A549 (cell line): Measurements from ENCODE around the gene GUCA1A. TPM values are rescaled to one million over a fixed set of nuclear protein-coding genes. Genes with fewer than 3 reads are reported as not detected.
"Not testable (repeated sequence)": the region's sequence is repeated elsewhere in the genome, so short reads cannot be mapped to it uniquely, and the experiment has no call there.

Source experiments
- ATAC-seq, 2 experiments: fragments of 200-7000 bp in 1 of 2; fragments of >200 bp in 1 of 2; cut with Nextera tagmentation in 1 of 2; cut with Tn5 transposase in 1 of 2; 3 replicates each; pipeline versions ENCODE4 v1.8.0 to v1.9.1; 2018 to 2020; ENCODE audit warnings: mild to moderate bottlenecking in 1 of 2, moderate library complexity in 1 of 2
- CTCF ChIA-PET: fragments of 300-600 bp; sonication (Branson Sonifier 250); formaldehyde crosslinking; extraction: SDS; loops from one replicate; lab custom pipeline; 2021; ENCODE audit warnings: antibody characterized with exemption, inconsistent platforms; lab: Yijun Ruan, JAX
- POLR2A ChIA-PET: fragments of 350-600 bp; formaldehyde crosslinking; extraction: SDS; loops from one replicate; lab custom pipeline; 2021; ENCODE audit warnings: antibody characterized with exemption, inconsistent platforms; lab: Yijun Ruan, JAX
- DNase-seq, 2 experiments: peaks; one replicate each; pipeline versions ENCODE4 v3.0.0 to v3.0.0-alpha.2; 2011 to 2016; ENCODE audit warnings: low read depth in 1 of 2, low spot score in 1 of 2
- FAIRE-seq: peaks from 2 replicates; lab custom pipeline; 2011; peaks lifted over from hg19 to GRCh38; lab: Jason Lieb, UNC
- H3K27ac ChIP-seq, 2 experiments: fragments of >200 bp; sonication (Bioruptor Twin); formaldehyde crosslinking; 3 replicates each; pipeline ENCODE4 v1.5.1; 2016 to 2017
- H3K4me1 ChIP-seq: fragments of >200 bp; sonication (Bioruptor Twin); formaldehyde crosslinking; 3 replicates; pipeline ENCODE4 v1.6.1; 2016
- H3K4me2 ChIP-seq: fragments of >200 bp; sonication (Bioruptor Twin); formaldehyde crosslinking; 3 replicates; pipeline ENCODE4 v1.6.1; 2016
- H3K4me3 ChIP-seq: fragments of >200 bp; sonication (Bioruptor Twin); formaldehyde crosslinking; 3 replicates; pipeline ENCODE4 v1.5.1; 2016
- H3K9me3 ChIP-seq: fragments of >200 bp; sonication (Bioruptor Twin); formaldehyde crosslinking; 3 replicates; pipeline ENCODE4 v1.6.1; 2016
- ATOH8 ChIP-seq: fragments of 250-450 bp; sonication (Bioruptor Pico); IDR thresholded peaks from 2 replicates; pipeline ENCODE4 v1.5.0; 2020; ENCODE audit warnings: low read depth, mild to moderate bottlenecking, moderate library complexity
- BCL3 ChIP-seq: fragments of >200 bp; sonication (Bioruptor Twin); formaldehyde crosslinking; IDR thresholded peaks from 3 replicates; pipeline ENCODE4 v1.6.1; 2016
- ELK1 ChIP-seq: fragments of 150-350 bp; IDR thresholded peaks from 2 replicates; pipeline ENCODE4 v1.6.1; 2014; ENCODE audit warnings: low read depth, mild to moderate bottlenecking, low read length
- ESRRA ChIP-seq: fragments of 150-350 bp; IDR thresholded peaks from 2 replicates; pipeline ENCODE4 v1.6.1; 2014; ENCODE audit warnings: mild to moderate bottlenecking, low read length, borderline replicate concordance
- HDAC2 ChIP-seq: fragments of 200-600 bp; sonication (generic); IDR thresholded peaks from 2 replicates; pipeline ENCODE4 v1.6.1; 2016
- HOXA7 ChIP-seq: fragments of 250-450 bp; sonication (Bioruptor Pico); IDR thresholded peaks from 2 replicates; pipeline ENCODE4 v1.5.0; 2020; ENCODE audit warnings: mild to moderate bottlenecking, moderate library complexity
- HOXB13 ChIP-seq: fragments of 250-450 bp; sonication (Bioruptor Pico); IDR thresholded peaks from 2 replicates; pipeline ENCODE4 v1.5.0; 2020; ENCODE audit warnings: low read depth, mild to moderate bottlenecking, moderate library complexity
- HOXB5 ChIP-seq: fragments of 250-450 bp; sonication (Bioruptor Pico); IDR thresholded peaks from 2 replicates; pipeline ENCODE4 v1.5.0; 2020; ENCODE audit warnings: mild to moderate bottlenecking, moderate library complexity
- KDM5A ChIP-seq: fragments of 200-600 bp; sonication (generic); IDR thresholded peaks from 2 replicates; pipeline ENCODE4 v1.6.1; 2016; ENCODE audit warnings: antibody characterized with exemption, mild to moderate bottlenecking
- MAX ChIP-seq: IDR thresholded peaks from 2 replicates; pipeline ENCODE4 v1.6.1; 2012
- PBX3 ChIP-seq: IDR thresholded peaks from 2 replicates; pipeline ENCODE4 v1.6.1; 2012
- POLR2A ChIP-seq: IDR thresholded peaks from 2 replicates; pipeline ENCODE4 v1.6.1; 2012; ENCODE audit warnings: mild to moderate bottlenecking, low read length
- RAD21 ChIP-seq, 2 experiments: fragments of >200 bp in 1 of 2; sonication (Bioruptor Twin) in 1 of 2; formaldehyde crosslinking in 1 of 2; IDR thresholded peaks in 1 of 2; conservative IDR thresholded peaks in 1 of 2; 2 replicates in 1 of 2; 3 replicates in 1 of 2; pipeline ENCODE4 v1.6.1; 2012 to 2018; ENCODE audit warnings: inconsistent platforms in 1 of 2
- RARB ChIP-seq: fragments of 250-450 bp; sonication (Bioruptor Pico); IDR thresholded peaks from 2 replicates; pipeline ENCODE4 v1.8.0; 2021; ENCODE audit warnings: mild to moderate bottlenecking, moderate library complexity
- REST ChIP-seq: fragments of 200-600 bp; sonication (generic); IDR thresholded peaks from 2 replicates; pipeline ENCODE4 v1.6.1; 2016; ENCODE audit warnings: antibody characterized with exemption, mild to moderate bottlenecking, moderate library complexity
- RFX5 ChIP-seq: fragments of 450-650 bp; IDR thresholded peaks from 2 replicates; pipeline ENCODE4 v1.7.1; 2014; ENCODE audit warnings: antibody characterized with exemption, mild to moderate bottlenecking, moderate library complexity
- SREBF2 ChIP-seq: fragments of 450-650 bp; IDR thresholded peaks from 2 replicates; pipeline ENCODE4 v1.6.1; 2014; ENCODE audit warnings: mild to moderate bottlenecking, moderate library complexity
- TFCP2L1 ChIP-seq: fragments of 250-450 bp; sonication (Bioruptor Pico); IDR thresholded peaks from 2 replicates; pipeline ENCODE4 v1.5.0; 2021; ENCODE audit warnings: mild to moderate bottlenecking
- TP53 ChIP-seq: fragments of 250-450 bp; sonication (Bioruptor Pico); IDR thresholded peaks from 2 replicates; pipeline ENCODE4 v1.5.0; 2021; ENCODE audit warnings: mild to moderate bottlenecking, moderate library complexity
- ZNF302 ChIP-seq: fragments of 250-450 bp; sonication (Bioruptor Pico); IDR thresholded peaks from 2 replicates; pipeline ENCODE4 v1.9.0; 2021; ENCODE audit warnings: inconsistent platforms, mild to moderate bottlenecking, moderate library complexity
- ZSCAN20 ChIP-seq: fragments of 250-450 bp; sonication (Bioruptor Pico); IDR thresholded peaks from 2 replicates; pipeline ENCODE4 v1.8.0; 2022; ENCODE audit warnings: mild to moderate bottlenecking, moderate library complexity
- WGBS: methylation state at CpG from one replicate; pipeline ENCODE4 v1.1.6; 2017; ENCODE audit errors: missing lambda C conversion rate; 5-methylcytosine and 5-hydroxymethylcytosine counted together
- polyA plus RNA-seq, 4 experiments: library from polyadenylated mRNA; depleted of rRNA in 3 of 4; stranded (reverse); fragments of >200 nt; fragmentation: RNase III in 1 of 4; extraction: RNeasy Plus Mini Kit Qiagen cat#74134 plus additional on column Dnase treatment in 1 of 4; gene quantifications; 2 replicates in 3 of 4; 3 replicates in 1 of 4; pipeline ENCODE4 v1.2.3, GENCODE V29; 2011 to 2017

GUCA1A gene
- polyA plus RNA-seq, 2 of the 4 experiments (the other 2 are of a cell fraction) = not detected

GRCh38 chr6:42212442-42212841, 39.3 kb downstream of the GUCA1A start:
- ChIA-PET POLR2A (no interaction called here), CTCF (interaction anchor here (1.0 to 3.4 kb wide), 4 partner anchors 12 to 51 kb away, joined by 3 to 21 read pairs (median 6); partner anchors contain the start of gene GUCA1B)
- DNase-seq = no peak
- ATAC-seq = no peak
- H3K27ac ChIP-seq = no peak overlapping the region
- H3K4me1 ChIP-seq = peaks cover 32% of the 10 kb centered on the region; the same call in 2 of the 3 replicates
- WGBS = 74% methylated on average over 3 of the region's 3 CpGs
- H3K4me3 ChIP-seq = no peak overlapping the region
- TF ChIP-seq ELK1 = no peak
- no peak for TF ChIP-seq RAD21 (conservative IDR thresholded peaks at IDR 0.05 in 1 of 2, IDR thresholded peaks at IDR 0.05 in 1 of 2)
- TF ChIP-seq ZSCAN20 (CRISPR knock-in tag) = no peak
- no peak for TF ChIP-seq TP53 (CRISPR knock-in tag)
- no peak for TF ChIP-seq ATOH8 (CRISPR knock-in tag)
- no peak for TF ChIP-seq HOXB5 (CRISPR knock-in tag)
- TF ChIP-seq HOXA7 (CRISPR knock-in tag) = no peak
- no peak for TF ChIP-seq KDM5A
- TF ChIP-seq BCL3 = no peak
- no peak for TF ChIP-seq PBX3
- TF ChIP-seq RFX5 = no peak
- no peak overlapping the region for H3K4me2 ChIP-seq
- no peaks in the 10 kb centered on the region for H3K9me3 ChIP-seq
- no peak for FAIRE-seq

GRCh38 chr6:42216495-42216894, 43.3 kb downstream of the GUCA1A start:
- H3K9me3 ChIP-seq, DNase-seq, FAIRE-seq, ATAC-seq: not testable (repeated sequence)
- Histone ChIP-seq H3K4me3 (peak overlapping the region; percentile 88), H3K27ac (peak overlapping the region; percentile 92 to 97), H3K4me2 (peak overlapping the region; percentile 97), H3K4me1 (peaks cover 32% of the 10 kb centered on the region; the same call in 2 of the 3 replicates)
- POLR2A ChIA-PET = interaction anchor here (0.9 to 2.1 kb wide), 3 partner anchors 14 to 331 kb away, joined by 3 to 7 read pairs (median 3); no protein-coding TSS in a partner anchor
- CTCF ChIA-PET = interaction anchor here (1.2 to 5.8 kb wide), 7 partner anchors 9 to 331 kb away, joined by 5 to 62 read pairs (median 7); no protein-coding TSS in a partner anchor
- 53% methylated on average over 17 of the region's 18 CpGs for WGBS

- ChIA-PET CTCF (interaction anchor here (1.2 to 5.8 kb wide), 4 partner anchors 13 to 331 kb away, joined by 5 to 62 read pairs (median 6); no protein-coding TSS in a partner anchor), POLR2A (interaction anchor here (0.6 to 2.1 kb wide), 5 partner anchors 13 to 568 kb away, joined by 3 to 7 read pairs (median 3); no protein-coding TSS in a partner anchor)
- DNase-seq (no peak), FAIRE-seq (no peak), ATAC-seq (no peak)
- H3K4me2 ChIP-seq = peak overlapping the region; percentile 97
- peak overlapping the region; percentile 88 for H3K4me3 ChIP-seq
- H3K4me1 ChIP-seq = peaks cover 32% of the 10 kb centered on the region; the same call in 2 of the 3 replicates
- H3K9me3 ChIP-seq = no peaks in the 10 kb centered on the region
- 6% methylated on average over 5 of the region's 5 CpGs for WGBS
- peak overlapping the region; percentile 92 to 97 for H3K27ac ChIP-seq
- TF ChIP-seq SREBF2 (no peak), HDAC2 (no peak), ZNF302 (CRISPR knock-in tag) (no peak), TFCP2L1 (CRISPR knock-in tag) (no peak), MAX (no peak), POLR2A (no peak), HOXB13 (CRISPR knock-in tag) (no peak), ESRRA (no peak), RARB (CRISPR knock-in tag) (no peak), REST (no peak), RAD21 (conservative IDR thresholded peaks at IDR 0.05 in 1 of 2, IDR thresholded peaks at IDR 0.05 in 1 of 2) (no peak), PBX3 (no peak)
Measured at GRCh38 chr6:42217157-42217518, 44.0 kb downstream of the GUCA1A start.
